GM12874 (cell line): ENCODE data around the gene DPH1.
A peak's percentile ranks its signal among the peaks of the same experiment; 100 is the strongest.

ENCODE experiments used
- CTCF ChIP-seq: IDR thresholded peaks from 2 replicates; pipeline ENCODE4 v1.5.1; 2011; ENCODE audit warnings: low read depth, mild to moderate bottlenecking, control low read depth, low read length, moderate library complexity; ENCODE audit not compliant: insufficient read depth

Gene DPH1

GRCh38 chr17:2051061-2051932, 21.3 kb downstream of the DPH1 start:
- no peak for TF ChIP-seq CTCF

GRCh38 chr17:2051933-2052559, 22.1 kb downstream of the DPH1 start:
- TF ChIP-seq CTCF = no peak

- peak; percentile 85 for TF ChIP-seq CTCF
Observed at GRCh38 chr17:2053380-2054261, 23.7 kb downstream of the DPH1 start.

GRCh38 chr17:2054262-2054511, 24.2 kb downstream of the DPH1 start:
- no peak for TF ChIP-seq CTCF

GRCh38 chr17:2054512-2055291, 24.7 kb downstream of the DPH1 start, which contains the start of gene HIC1:
Gene HIC1 (plus strand): TSS chr17:2055103. CDS start chr17:2056691, 1,588 bp downstream.
- TF ChIP-seq CTCF = peak; percentile 93

GRCh38 chr17:2055292-2056205, 25.6 kb downstream of the DPH1 start:
- TF ChIP-seq CTCF = no peak
